GM12873 (cell line): ENCODE data around the gene DAND5.

ENCODE experiments used
- TF ChIP-seq, protein P1 (sequence below): IDR thresholded peaks from 2 replicates; pipeline ENCODE4 v1.5.1; 2012; ENCODE audit warnings: low read depth, mild to moderate bottlenecking, moderate library complexity, low read length, control low read depth; ENCODE audit not compliant: insufficient read depth; ENCODE audit errors: missing control alignments

Gene DAND5

DNA sequence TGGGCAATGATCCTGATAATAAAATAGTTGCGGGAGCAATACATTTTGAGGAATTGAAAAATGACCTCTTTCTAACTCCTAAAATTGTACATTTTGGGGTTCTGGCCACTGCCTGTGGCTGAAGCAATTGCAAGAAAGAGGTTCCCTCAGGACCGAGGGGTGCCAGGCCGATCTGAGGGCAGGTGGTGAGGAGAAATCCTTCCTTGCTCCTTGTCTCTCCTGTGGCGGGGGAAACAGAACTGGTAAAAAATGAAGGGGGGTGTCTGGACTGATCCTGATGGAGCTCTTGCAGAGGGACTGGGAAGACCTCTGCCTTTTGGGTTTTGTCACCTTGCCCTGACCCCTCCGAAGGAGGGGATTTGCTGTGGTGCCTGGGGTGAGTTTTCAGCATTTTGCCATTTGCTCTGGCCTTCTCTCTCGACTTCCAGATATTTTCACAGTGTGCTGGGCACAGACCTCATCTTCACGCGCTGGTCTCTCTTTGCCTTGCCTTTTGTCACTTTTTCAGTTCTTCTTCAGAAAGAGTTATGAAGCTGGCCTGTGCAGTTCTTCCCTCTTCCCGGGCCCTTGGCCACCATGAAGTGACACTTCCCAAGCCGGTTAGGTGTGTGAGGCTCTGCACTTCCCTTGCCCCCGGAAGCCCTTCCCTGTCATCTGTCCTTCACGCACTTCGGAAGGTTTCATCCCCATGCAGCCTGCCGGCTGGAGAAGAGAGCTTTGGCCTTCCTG lies 48.1 kb downstream of the DAND5 start:
- TF ChIP-seq, protein P1, sequence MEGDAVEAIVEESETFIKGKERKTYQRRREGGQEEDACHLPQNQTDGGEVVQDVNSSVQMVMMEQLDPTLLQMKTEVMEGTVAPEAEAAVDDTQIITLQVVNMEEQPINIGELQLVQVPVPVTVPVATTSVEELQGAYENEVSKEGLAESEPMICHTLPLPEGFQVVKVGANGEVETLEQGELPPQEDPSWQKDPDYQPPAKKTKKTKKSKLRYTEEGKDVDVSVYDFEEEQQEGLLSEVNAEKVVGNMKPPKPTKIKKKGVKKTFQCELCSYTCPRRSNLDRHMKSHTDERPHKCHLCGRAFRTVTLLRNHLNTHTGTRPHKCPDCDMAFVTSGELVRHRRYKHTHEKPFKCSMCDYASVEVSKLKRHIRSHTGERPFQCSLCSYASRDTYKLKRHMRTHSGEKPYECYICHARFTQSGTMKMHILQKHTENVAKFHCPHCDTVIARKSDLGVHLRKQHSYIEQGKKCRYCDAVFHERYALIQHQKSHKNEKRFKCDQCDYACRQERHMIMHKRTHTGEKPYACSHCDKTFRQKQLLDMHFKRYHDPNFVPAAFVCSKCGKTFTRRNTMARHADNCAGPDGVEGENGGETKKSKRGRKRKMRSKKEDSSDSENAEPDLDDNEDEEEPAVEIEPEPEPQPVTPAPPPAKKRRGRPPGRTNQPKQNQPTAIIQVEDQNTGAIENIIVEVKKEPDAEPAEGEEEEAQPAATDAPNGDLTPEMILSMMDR: no peak

DNA sequence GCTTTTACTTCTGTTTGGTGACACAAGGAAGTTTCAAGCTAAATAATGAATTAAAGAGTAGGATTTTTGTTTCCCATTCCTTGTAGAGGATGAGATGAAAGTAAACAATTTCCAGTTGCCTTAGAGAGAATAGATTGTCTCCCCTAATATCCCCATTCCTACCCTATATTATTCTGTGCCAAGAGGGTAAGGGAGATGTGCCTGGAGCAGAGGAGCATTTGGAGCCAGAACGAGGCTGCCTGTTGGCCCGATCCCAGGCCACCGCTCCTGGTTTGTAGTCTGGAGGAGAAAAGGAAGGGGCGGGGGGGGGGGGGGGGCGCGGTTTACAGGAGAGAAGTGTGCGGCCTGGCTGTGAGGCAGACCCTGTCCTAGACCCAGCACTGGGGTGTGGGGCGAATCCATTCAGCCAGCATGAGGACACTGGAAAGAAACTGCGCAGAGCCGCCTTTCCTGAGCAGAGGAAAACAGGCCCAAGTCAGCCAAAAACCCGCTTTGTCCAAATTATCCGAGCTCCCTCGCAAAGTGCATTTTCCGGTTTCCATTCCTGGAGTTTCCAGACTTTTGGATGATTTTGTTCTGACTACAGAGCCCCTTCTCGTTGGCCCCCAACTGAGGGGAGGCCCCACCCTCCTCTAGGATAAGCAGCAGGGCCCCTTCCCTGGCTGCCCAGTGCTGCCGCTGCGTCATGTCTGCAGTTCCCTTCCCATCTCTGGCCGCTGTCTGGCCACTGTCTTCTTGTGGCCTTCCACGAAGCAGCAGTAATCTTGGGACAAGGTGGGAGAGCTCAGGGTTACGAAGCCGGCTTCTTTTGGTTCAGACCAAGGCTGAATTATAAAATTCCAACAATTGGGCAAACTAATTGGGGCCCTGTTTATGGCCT lies 48.9 kb downstream of the DAND5 start:
- TF ChIP-seq, protein P1: no peak

DNA sequence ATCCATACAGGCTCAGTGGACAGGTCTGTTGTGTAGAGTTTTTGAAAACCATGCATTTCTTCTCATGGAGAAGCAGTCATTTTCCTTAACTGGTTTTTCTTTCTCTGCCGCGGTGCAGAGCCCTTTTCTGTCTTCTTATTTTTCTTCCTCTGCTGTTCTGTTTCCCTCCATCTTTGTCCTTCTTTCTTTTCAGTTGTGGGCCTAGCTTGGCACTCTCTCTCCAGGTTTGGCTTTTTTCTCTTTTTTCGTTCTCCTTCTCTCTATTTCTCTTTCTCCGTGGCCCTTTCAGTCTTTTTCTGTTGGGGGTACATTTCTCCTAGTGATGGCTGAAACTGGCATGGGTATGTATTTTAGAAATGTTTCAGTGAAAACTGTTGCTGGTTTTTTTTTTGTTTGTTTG lies 50.0 kb downstream of the DAND5 start:
- TF ChIP-seq, protein P1: no peak

DNA sequence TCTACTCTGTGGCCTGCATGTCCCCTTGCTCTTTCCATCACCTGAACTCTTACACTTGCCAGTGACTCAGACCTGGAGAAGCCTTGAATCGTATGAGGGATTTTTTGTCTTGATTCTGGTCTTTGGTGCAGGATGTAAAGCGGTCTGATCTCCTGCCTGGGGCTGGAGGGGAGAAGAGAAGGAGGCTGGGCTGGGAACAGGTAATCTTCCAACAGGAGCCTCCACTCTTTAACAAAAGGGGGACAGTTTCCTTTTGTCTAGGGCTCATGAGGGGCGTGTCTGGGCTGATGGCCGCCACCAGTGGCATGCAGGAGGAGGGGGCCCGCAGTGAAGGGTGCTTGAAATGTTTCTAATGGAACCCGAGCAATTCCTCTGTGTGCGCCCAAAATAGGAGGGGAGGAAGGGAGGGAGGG lies 50.6 kb downstream of the DAND5 start:
- TF ChIP-seq, protein P1: no peak

DNA sequence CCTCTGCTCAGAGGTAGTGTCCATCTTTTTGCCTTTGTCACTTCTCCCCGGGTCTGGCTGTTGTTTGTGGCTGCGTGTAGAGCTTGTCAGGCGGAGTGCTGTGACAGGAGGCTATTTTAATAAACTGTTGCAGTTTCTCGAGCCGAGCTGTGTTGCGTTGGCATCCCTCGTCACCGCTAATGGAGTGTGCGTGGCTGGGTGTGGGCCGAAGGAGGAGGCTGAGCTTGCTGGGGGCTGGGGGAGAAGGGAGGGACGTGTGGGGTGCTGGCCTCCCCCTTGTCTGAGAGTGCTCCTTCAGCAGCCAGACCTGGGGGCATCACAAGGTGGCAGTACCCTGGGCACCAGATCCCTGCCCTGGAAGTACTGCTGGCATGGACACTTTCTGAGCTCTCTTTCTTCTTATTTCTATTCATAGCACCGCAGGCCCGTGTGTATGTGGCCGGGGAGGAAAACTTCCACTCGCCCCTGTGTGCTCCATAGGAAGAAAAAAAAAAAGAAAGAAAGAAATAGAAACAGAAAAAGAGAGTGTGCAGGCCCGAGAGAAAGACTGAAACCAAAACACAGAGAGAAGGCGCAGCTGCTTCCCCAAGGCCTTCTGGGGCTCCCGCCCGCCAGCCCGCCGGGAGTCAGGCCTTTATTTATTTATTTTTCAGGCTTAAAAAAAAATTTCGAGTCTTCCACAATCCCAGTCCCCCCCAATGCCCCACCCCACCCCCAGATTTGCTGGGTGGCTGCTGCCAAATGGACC lies 52.9 kb downstream of the DAND5 start:
- TF ChIP-seq, protein P1: no peak

DNA sequence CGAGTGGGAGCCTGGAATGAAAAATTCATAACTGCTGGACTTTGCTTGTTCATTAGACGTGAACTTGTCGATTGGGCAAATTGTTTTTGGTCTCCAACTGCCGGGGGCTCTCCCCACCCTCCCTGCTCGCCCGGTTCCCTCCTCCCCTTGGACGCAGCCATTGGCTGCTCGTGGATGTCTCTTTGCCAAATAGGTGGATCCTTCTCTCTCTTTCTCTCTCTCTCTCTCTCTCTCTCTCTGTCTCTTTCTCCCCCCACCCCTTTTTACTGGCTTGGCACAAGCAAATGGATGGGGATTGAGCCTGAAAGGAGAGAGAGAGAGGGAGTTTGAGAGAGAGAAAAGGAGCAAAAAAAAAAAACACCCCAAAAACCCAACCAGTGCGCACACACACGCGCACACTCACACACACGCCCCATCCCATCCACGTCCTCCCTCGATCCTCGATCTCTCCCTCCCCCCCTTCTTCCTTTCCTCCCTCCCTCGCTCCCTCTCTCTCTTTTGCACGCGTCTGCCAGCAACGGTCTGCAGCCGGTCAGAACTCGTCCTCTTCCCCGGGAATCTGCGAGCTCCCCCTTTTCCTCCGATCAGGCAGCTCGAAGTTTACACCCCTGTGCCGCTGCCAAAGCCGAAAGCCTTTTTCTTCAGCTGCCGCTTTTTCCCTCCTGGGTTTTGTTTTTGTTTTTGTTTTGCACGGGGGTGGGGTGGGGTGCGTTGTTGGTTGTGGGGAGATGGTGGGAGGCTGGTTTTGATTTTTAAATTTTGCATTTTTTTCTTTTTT lies 53.7 kb downstream of the DAND5 start:
- TF ChIP-seq, protein P1: no peak

DNA sequence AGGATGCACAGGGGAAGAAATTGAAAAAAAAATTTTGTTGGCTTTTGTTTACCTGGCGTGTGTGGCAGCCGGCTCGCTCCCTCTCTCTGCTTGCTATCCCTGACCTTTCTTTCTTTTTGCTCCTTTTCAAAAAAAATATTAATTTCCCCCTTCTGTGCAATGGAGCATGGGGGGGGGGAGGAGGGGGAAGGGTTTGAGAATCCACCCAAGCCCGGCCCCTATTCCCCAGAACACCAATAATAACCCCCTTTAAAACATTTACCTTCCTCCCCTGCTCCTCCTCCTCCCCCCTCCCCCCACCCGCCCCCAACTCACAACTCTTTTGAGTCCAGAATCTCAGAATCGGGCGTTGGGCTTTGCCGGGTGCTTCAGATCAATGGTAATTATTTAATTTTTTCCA lies 54.3 kb downstream of the DAND5 start:
- TF ChIP-seq, protein P1: no peak
